ENCODE measurements around the gene ESYT2. TPM values are rescaled to one million over a fixed set of nuclear protein-coding genes. Genes with fewer than 3 reads are reported as not detected.

Gene ESYT2
- total RNA-seq, 1 experiment from 2014 or later, result 39.0 TPM

DNA sequence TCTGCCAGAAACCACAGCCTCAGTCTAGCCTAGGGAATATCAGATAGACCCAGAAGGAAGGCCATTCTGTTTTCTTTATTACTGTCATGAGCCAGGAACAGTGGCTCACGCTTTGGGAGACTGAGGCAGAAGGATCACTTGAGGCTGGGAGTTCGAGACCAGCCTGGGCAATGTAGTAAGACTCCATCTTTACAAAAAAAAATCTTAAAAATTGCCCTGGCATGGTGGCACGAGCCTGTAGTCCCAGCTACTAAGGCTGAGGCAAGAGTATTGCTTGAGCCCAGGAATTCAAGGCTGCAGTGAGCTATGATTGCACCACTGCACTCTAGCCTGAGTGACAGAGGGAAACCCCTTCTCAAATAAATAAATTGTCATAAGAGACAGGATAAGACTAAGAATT is 3.7 kb upstream of the ESYT2 start:
- Histone ChIP-seq H3K4me2 (ENCODE audit: insufficient read depth, insufficient read length, low read length) (no peak overlapping the region), H3K23ac (ENCODE audit: insufficient read length, low read depth, low read length) (no peak overlapping the region), H3K9ac (ENCODE audit: extremely low read depth, insufficient read length, low read length) (no peak overlapping the region), H3K27me3 (ENCODE audit: insufficient read depth, low read length) (no peaks in the 10 kb centered on the region), H3K14ac (ENCODE audit: insufficient read depth, low read length) (no peak overlapping the region), H2AK5ac (ENCODE audit: insufficient read length, low read length) (no peak overlapping the region), H4K5ac (ENCODE audit: insufficient read length, low read depth, low read length) (no peak overlapping the region), H2BK5ac (ENCODE audit: insufficient read length, low read length) (no peak overlapping the region), H3K23me2 (ENCODE audit: insufficient read length, low read depth, low read length, poor library complexity, severe bottlenecking) (peaks cover 6% of the 10 kb centered on the region), H3K18ac (ENCODE audit: insufficient read length, low read depth, low read length) (no peak overlapping the region), H4K8ac (replicated peaks; ENCODE audit: insufficient read length, low read depth, low read length) (no peak overlapping the region), H2AFZ (ENCODE audit: low read length) (no peak overlapping the region), H3T11ph (ENCODE audit: low read length) (no peak overlapping the region), H3K9me3 (ENCODE audit: control insufficient read depth, low read depth, low read length) (no peaks in the 10 kb centered on the region), H3K4ac (ENCODE audit: low read depth, low read length) (no peak overlapping the region), H2BK120ac (ENCODE audit: low read depth, low read length, poor library complexity, severe bottlenecking) (no peak overlapping the region), H3K4me1 (ENCODE audit: insufficient read depth, low read length) (peaks cover 7% of the 10 kb centered on the region; the same call in 1 of the 2 replicates), H3K56ac (ENCODE audit: insufficient read length, low read depth, low read length) (no peak overlapping the region), H4K91ac (ENCODE audit: insufficient read length, low read depth, low read length) (no peak overlapping the region), H3K79me1 (ENCODE audit: insufficient read depth, low read depth, low read length, poor library complexity, severe bottlenecking) (no peaks in the 10 kb centered on the region), H3K27ac (ENCODE audit: insufficient read length, low read depth, low read length) (no peak overlapping the region), H4K20me1 (ENCODE audit: control insufficient read depth, insufficient read depth, insufficient read length) (no peaks in the 10 kb centered on the region), H3K79me2 (ENCODE audit: insufficient read depth, low read length) (no peaks in the 10 kb centered on the region), H2BK15ac (ENCODE audit: low read depth, low read length) (no peak overlapping the region), H2BK20ac (ENCODE audit: low read depth, low read length, poor library complexity, severe bottlenecking) (no peak overlapping the region), H2BK12ac (ENCODE audit: insufficient read length, low read depth, low read length) (no peak overlapping the region)
- H3K4me1 Mint-ChIP-seq, result peaks cover 26 to 27% of the 10 kb centered on the region in 2 experiments
- no peaks in the 10 kb centered on the region; a peak in 1 of 5 replicates for H3K9me3 Mint-ChIP-seq
- H3K36me3 Mint-ChIP-seq (ENCODE audit: insufficient read depth in 1 of 3, low read depth in 3 of 3), result peaks cover 0 to 6% (median 2%) of the 10 kb centered on the region in 3 experiments; a peak in 3 of 7 replicates
- TF ChIP-seq, protein P1, sequence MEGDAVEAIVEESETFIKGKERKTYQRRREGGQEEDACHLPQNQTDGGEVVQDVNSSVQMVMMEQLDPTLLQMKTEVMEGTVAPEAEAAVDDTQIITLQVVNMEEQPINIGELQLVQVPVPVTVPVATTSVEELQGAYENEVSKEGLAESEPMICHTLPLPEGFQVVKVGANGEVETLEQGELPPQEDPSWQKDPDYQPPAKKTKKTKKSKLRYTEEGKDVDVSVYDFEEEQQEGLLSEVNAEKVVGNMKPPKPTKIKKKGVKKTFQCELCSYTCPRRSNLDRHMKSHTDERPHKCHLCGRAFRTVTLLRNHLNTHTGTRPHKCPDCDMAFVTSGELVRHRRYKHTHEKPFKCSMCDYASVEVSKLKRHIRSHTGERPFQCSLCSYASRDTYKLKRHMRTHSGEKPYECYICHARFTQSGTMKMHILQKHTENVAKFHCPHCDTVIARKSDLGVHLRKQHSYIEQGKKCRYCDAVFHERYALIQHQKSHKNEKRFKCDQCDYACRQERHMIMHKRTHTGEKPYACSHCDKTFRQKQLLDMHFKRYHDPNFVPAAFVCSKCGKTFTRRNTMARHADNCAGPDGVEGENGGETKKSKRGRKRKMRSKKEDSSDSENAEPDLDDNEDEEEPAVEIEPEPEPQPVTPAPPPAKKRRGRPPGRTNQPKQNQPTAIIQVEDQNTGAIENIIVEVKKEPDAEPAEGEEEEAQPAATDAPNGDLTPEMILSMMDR (conservative IDR thresholded peaks at IDR 0.05), result no peak
- DNase-seq, result no peak
- H3K27ac Mint-ChIP-seq, result no peak overlapping the region
- WGBS (ENCODE audit: extremely low coverage, insufficient read length, low lambda C conversion rate), result no CpG with 5 or more reads among the region's 3 CpGs
- peaks cover 13% of the 10 kb centered on the region for H3K27me3 Mint-ChIP-seq (ENCODE audit: low read depth)
- no peak overlapping the region for H3K4me3 Mint-ChIP-seq
